Mesodermal cell (in vitro differentiated cells): ENCODE data around the gene ADARB2.
"Not testable (repeated sequence)": the region's sequence is repeated elsewhere in the genome, so short reads cannot be mapped to it uniquely, and the experiment has no call there.

Experiments
- H3K27ac ChIP-seq: 2 replicates; pipeline ENCODE4 v1.7.0; 2013; ENCODE audit warnings: mild to moderate bottlenecking, low read depth, low read length, moderate library complexity; ENCODE audit not compliant: severe bottlenecking
- H3K36me3 ChIP-seq: 2 replicates; pipeline ENCODE4 v1.7.1; 2013; ENCODE audit warnings: mild to moderate bottlenecking, low read length, moderate library complexity; ENCODE audit not compliant: control insufficient read depth, insufficient read depth
- H3K4me1 ChIP-seq: one replicate; pipeline ENCODE4 v1.7.1; 2013; ENCODE audit warnings: mild to moderate bottlenecking, low read length; ENCODE audit not compliant: insufficient read depth, control insufficient read depth, poor library complexity, severe bottlenecking
- H3K4me3 ChIP-seq: 2 replicates; pipeline ENCODE4 v1.7.0; 2013; ENCODE audit warnings: low read length, control low read depth, mild to moderate bottlenecking; ENCODE audit not compliant: insufficient read depth, poor library complexity, severe bottlenecking; ENCODE audit errors: extremely low read depth
- H3K9me3 ChIP-seq: 2 replicates; pipeline ENCODE4 v1.7.1; 2013; ENCODE audit warnings: mild to moderate bottlenecking, low read length, moderate library complexity; ENCODE audit not compliant: control insufficient read depth
- WGBS, 2 experiments: methylation state at CpG; one replicate each; pipeline ENCODE4 v1.1.5; 2013; ENCODE audit warnings: missing lambda C conversion rate in 2 of 2; ENCODE audit not compliant: insufficient coverage in 2 of 2; 5-methylcytosine and 5-hydroxymethylcytosine counted together

Gene ADARB2

DNA sequence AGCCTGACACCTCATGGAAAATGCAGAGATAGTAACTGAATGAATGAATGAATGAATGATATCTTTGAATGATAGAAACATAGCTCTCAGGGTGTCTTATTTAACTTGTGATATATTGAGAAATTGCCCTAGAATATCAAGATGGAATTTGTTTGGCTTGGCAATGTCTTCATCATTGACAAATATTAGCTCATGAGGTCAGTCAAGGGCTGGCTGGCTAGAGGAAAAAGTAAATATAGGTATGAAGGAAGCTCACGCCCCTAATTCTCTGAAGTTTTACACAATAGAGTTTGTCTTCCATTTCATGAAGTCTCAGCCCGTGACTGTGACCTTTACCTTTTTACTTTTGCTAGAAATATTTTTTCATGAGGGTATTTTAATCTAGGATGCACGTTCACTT, 305.2 kb downstream of the ADARB2 start:
- Histone ChIP-seq H3K4me3 (no peak overlapping the region), H3K9me3 (peaks cover 5% of the 10 kb centered on the region), H3K4me1 (no peaks in the 10 kb centered on the region), H3K36me3 (no peaks in the 10 kb centered on the region), H3K27ac (no peak overlapping the region)
- 59% methylated on average over 3 of the region's 3 CpGs; no CpG with 5 or more reads in 1 of the 2 experiments for WGBS, 2 experiments

DNA sequence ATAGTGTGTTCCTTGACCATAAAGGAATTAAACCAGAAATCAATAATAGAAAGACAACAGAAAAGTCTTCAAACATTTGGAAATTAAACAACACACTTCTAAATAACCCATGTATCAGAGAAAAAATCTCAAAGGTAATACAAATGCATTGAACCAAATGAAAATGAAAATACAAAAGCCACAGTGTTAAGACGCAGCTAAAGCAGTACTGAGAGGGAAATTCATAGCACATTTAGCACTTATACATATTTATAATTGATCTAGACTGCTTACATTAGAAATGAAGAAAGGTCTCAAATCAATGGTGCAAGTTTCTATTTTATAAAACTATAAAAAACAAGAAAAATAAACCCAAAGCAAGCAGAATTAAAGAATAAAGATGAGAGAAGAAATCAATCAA, 306.1 kb downstream of the ADARB2 start:
- no CpG with 5 or more reads among the region's 1 CpG for WGBS, 2 experiments
- Histone ChIP-seq H3K27ac (no peak overlapping the region), H3K4me1 (no peaks in the 10 kb centered on the region), H3K9me3 (peaks cover 5% of the 10 kb centered on the region), H3K36me3 (no peaks in the 10 kb centered on the region), H3K4me3 (no peak overlapping the region)

DNA sequence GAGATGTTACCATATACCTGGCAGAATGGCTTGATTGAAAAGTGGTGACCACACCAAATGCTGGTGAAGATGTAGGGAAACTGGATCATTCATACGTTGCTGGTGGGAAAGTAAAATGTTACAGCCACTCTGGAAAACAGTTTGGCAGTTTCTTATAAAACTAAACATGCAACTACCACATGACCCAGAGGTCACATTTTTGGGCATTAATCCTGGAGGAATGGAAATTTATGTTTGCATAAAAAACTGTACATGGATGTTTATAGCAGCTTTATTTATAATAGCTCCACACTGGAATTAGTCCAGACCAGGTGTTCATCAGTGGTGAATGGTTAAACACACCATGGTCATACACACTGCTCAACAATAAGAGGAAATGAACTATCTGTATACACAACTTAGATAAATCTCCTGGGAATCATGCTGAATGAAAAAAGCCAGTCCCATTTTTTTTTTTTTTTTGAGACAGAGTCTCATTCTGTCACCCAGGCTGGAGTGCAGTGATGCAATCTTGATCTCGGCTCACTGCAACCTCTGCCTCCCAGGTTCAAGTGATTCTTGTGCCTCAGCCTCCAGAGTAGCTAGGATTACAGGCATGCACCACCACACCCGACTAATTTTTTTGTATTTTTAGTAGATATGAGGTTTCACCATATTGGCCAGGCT, 309.7 kb downstream of the ADARB2 start:
- H3K4me1 ChIP-seq, H3K9me3 ChIP-seq, H3K27ac ChIP-seq, H3K4me3 ChIP-seq, H3K36me3 ChIP-seq: not testable (repeated sequence)
- 86% methylated on average over 1 of the region's 3 CpGs; no CpG with 5 or more reads in 1 of the 2 experiments for WGBS, 2 experiments

DNA sequence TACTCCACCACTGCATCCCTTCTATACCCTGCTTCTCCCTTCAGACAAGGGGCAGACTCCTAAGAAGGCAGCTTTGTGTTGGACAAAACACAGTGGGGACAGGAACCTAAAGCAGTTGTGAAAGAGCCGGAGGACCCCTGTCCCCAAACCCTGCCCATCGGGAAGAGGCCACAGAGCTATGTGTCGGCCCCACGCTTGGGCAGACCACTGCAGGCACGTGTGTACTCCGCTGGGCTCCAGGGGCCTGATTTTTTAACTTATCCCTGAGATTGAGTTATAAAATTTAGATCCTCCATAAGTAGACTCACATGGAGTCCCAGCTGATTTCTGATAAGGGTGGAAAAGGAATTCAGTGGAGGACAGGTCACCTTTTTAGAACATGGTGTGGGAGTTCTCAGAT, 310.5 kb downstream of the ADARB2 start:
- Histone ChIP-seq H3K9me3 (peaks cover 5% of the 10 kb centered on the region), H3K4me3 (no peak overlapping the region), H3K36me3 (no peaks in the 10 kb centered on the region), H3K27ac (no peak overlapping the region), H3K4me1 (no peaks in the 10 kb centered on the region)
- 85 to 87% methylated on average over 5 to 6 of the region's 6 CpGs for WGBS, 2 experiments

GRCh38 chr10:1425879-1426278, 311.4 kb downstream of the ADARB2 start:
- 82 to 87% methylated on average over 5 to 6 of the region's 7 CpGs for WGBS, 2 experiments
- Histone ChIP-seq H3K36me3 (no peaks in the 10 kb centered on the region), H3K4me1 (no peaks in the 10 kb centered on the region), H3K9me3 (peaks cover 5% of the 10 kb centered on the region), H3K27ac (no peak overlapping the region), H3K4me3 (no peak overlapping the region)

GRCh38 chr10:1424648-1425047, 312.7 kb downstream of the ADARB2 start:
- H3K4me1 ChIP-seq = no peaks in the 10 kb centered on the region
- 87 to 93% methylated on average over 6 to 7 of the region's 7 CpGs for WGBS, 2 experiments
- no peaks in the 10 kb centered on the region for H3K9me3 ChIP-seq
- no peaks in the 10 kb centered on the region for H3K36me3 ChIP-seq
- no peak overlapping the region for H3K4me3 ChIP-seq
- no peak overlapping the region for H3K27ac ChIP-seq

GRCh38 chr10:1423676-1424253, 313.6 kb downstream of the ADARB2 start:
- Histone ChIP-seq H3K4me1 (no peaks in the 10 kb centered on the region), H3K4me3 (no peak overlapping the region), H3K27ac (no peak overlapping the region), H3K36me3 (no peaks in the 10 kb centered on the region), H3K9me3 (no peaks in the 10 kb centered on the region)
- WGBS, 2 experiments = 50 to 84% methylated on average over 1 to 2 of the region's 2 CpGs

GRCh38 chr10:1422275-1422674, 315.1 kb downstream of the ADARB2 start:
- no peak overlapping the region for H3K4me3 ChIP-seq
- no peaks in the 10 kb centered on the region for H3K4me1 ChIP-seq
- no peak overlapping the region for H3K27ac ChIP-seq
- no peaks in the 10 kb centered on the region for H3K9me3 ChIP-seq
- no peaks in the 10 kb centered on the region for H3K36me3 ChIP-seq
- 89 to 100% methylated on average over 3 to 7 of the region's 8 CpGs for WGBS, 2 experiments

DNA sequence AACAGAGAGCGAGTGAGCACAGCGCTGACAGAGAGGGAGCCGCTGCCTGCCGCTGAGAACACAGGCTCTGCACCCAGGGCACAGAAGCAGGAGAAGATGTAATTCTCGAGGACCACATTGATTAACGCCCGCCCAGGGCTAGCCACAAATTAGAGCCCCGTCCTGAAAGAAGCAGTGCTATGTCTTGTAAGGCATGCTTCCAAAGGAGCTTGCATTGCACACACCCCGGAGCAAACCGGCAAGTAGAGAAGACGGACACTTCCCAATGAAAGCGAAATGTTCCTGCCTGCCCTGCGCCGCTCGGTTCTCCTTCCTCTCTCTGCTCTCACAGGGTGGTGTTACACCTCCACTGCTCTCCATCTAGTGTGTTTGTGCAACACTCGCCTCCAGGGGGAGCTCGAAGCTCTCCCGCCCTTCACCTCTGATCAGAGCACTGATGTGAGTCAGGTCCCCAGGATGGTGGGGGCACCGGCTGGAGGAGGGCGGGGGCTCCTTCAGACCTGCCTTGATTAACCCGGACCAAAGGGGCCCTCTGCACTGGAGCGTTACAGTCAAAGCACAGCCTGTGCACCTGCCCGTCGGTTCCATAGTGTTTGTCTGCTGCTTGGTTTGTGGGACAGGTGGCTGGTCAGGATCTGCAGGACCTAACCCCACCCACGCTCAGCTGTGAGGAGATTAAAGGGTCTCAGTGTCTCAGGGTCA, 316.5 kb downstream of the ADARB2 start:
- Histone ChIP-seq H3K27ac (no peak overlapping the region), H3K36me3 (no peaks in the 10 kb centered on the region), H3K4me1 (no peaks in the 10 kb centered on the region), H3K9me3 (no peaks in the 10 kb centered on the region), H3K4me3 (peak overlapping the region; percentile 1)
- WGBS, 2 experiments = 9 to 10% methylated on average over 18 to 24 of the region's 25 CpGs

GRCh38 chr10:1419796-1420610, 317.3 kb downstream of the ADARB2 start:
- H3K4me3 ChIP-seq = peak overlapping the region; percentile 1

More at GRCh38 chr10:1419796-1420610, 317.3 kb downstream of the ADARB2 start:
- Histone ChIP-seq H3K27ac (no peak overlapping the region), H3K36me3 (no peaks in the 10 kb centered on the region), H3K4me1 (no peaks in the 10 kb centered on the region), H3K9me3 (no peaks in the 10 kb centered on the region)
- WGBS, 2 experiments = 79 to 86% methylated on average over 3 to 4 of the region's 9 CpGs
